ENCODE data around the gene AP1B1. TPM values are rescaled to one million over a fixed set of nuclear protein-coding genes. Genes with fewer than 3 reads are reported as not detected.
A peak's percentile ranks its signal among the peaks of the same experiment; 100 is the strongest.

AP1B1 gene
- total RNA-seq, 1 donor from 2014 or later: 77.9 TPM

- Mint-ChIP-seq H3K36me3 (ENCODE audit: unreplicated experiment) (no peaks in the 10 kb centered on the region), H3K4me1 (ENCODE audit: low read depth, unreplicated experiment) (peaks cover 4% of the 10 kb centered on the region)
- DNase-seq: no peak
Observed at GRCh38 chr22:29302402-29302680, 86.0 kb downstream of the AP1B1 start.

GRCh38 chr22:29301716-29302401, 86.5 kb downstream of the AP1B1 start:
- H3K9me3 Mint-ChIP-seq (ENCODE audit: unreplicated experiment): peaks cover 12% of the 10 kb centered on the region
- peaks cover 4% of the 10 kb centered on the region for H3K4me1 Mint-ChIP-seq (ENCODE audit: low read depth, unreplicated experiment)
- peak overlapping the region; percentile 15 for H3K27ac Mint-ChIP-seq (ENCODE audit: unreplicated experiment)
- no peaks in the 10 kb centered on the region for H3K36me3 Mint-ChIP-seq (ENCODE audit: unreplicated experiment)
- H3K4me3 Mint-ChIP-seq (ENCODE audit: unreplicated experiment): no peak overlapping the region
- DNase-seq: no peak
- H3K27me3 Mint-ChIP-seq (ENCODE audit: unreplicated experiment): peaks cover 8% of the 10 kb centered on the region
- TF ChIP-seq, protein P1, sequence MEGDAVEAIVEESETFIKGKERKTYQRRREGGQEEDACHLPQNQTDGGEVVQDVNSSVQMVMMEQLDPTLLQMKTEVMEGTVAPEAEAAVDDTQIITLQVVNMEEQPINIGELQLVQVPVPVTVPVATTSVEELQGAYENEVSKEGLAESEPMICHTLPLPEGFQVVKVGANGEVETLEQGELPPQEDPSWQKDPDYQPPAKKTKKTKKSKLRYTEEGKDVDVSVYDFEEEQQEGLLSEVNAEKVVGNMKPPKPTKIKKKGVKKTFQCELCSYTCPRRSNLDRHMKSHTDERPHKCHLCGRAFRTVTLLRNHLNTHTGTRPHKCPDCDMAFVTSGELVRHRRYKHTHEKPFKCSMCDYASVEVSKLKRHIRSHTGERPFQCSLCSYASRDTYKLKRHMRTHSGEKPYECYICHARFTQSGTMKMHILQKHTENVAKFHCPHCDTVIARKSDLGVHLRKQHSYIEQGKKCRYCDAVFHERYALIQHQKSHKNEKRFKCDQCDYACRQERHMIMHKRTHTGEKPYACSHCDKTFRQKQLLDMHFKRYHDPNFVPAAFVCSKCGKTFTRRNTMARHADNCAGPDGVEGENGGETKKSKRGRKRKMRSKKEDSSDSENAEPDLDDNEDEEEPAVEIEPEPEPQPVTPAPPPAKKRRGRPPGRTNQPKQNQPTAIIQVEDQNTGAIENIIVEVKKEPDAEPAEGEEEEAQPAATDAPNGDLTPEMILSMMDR (IDR thresholded peaks at IDR 0.05; ENCODE audit: partially characterized antibody, unreplicated experiment): no peak

More at GRCh38 chr22:29302402-29302680, 86.0 kb downstream of the AP1B1 start:
- Mint-ChIP-seq H3K9me3 (ENCODE audit: unreplicated experiment) (peaks cover 12% of the 10 kb centered on the region), H3K27ac (ENCODE audit: unreplicated experiment) (peak overlapping the region; percentile 12), H3K4me3 (ENCODE audit: unreplicated experiment) (no peak overlapping the region), H3K27me3 (ENCODE audit: unreplicated experiment) (peaks cover 8% of the 10 kb centered on the region)
- TF ChIP-seq, protein P1 (IDR thresholded peaks at IDR 0.05; ENCODE audit: partially characterized antibody, unreplicated experiment): no peak

- Mint-ChIP-seq H3K36me3 (ENCODE audit: unreplicated experiment) (no peaks in the 10 kb centered on the region), H3K27ac (ENCODE audit: unreplicated experiment) (peak overlapping the region; percentile 56), H3K4me3 (ENCODE audit: unreplicated experiment) (no peak overlapping the region), H3K9me3 (ENCODE audit: unreplicated experiment) (peaks cover 12% of the 10 kb centered on the region), H3K27me3 (ENCODE audit: unreplicated experiment) (peaks cover 8% of the 10 kb centered on the region), H3K4me1 (ENCODE audit: low read depth, unreplicated experiment) (peaks cover 4% of the 10 kb centered on the region)
- TF ChIP-seq, protein P1 (IDR thresholded peaks at IDR 0.05; ENCODE audit: partially characterized antibody, unreplicated experiment): no peak
- no peak for DNase-seq
Observed at GRCh38 chr22:29300807-29301601, 87.4 kb downstream of the AP1B1 start.

DNA sequence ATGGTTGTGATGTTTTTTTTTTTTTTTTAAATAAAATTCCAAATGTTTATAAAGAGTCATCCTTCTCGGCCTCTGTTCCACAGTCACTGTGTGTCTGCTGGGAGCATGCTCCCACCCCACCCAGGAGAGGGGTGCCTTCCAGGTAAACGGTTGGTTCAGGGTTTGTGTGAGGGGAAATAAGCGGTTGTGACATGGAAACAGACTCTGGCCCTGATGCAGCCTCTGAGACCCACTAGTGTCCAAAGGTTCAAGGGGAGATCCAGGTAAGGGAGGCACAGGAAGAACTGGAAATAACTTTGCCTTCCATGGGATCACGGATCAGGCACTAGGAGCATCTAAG, 87.9 kb downstream of the AP1B1 start:
- Mint-ChIP-seq H3K9me3 (ENCODE audit: unreplicated experiment) (peaks cover 11% of the 10 kb centered on the region), H3K4me1 (ENCODE audit: low read depth, unreplicated experiment) (peaks cover 4% of the 10 kb centered on the region), H3K36me3 (ENCODE audit: unreplicated experiment) (no peaks in the 10 kb centered on the region), H3K27ac (ENCODE audit: unreplicated experiment) (no peak overlapping the region), H3K4me3 (ENCODE audit: unreplicated experiment) (no peak overlapping the region), H3K27me3 (ENCODE audit: unreplicated experiment) (peaks cover 8% of the 10 kb centered on the region)
- TF ChIP-seq, protein P1 (IDR thresholded peaks at IDR 0.05; ENCODE audit: partially characterized antibody, unreplicated experiment): no peak
- DNase-seq: no peak

All from glutamatergic neuron (in vitro differentiated cells).